DMS79 treated with DMSO at 0.1 percent for 48 hours (cell line): ENCODE data around the gene ARMC6.

Experiments used
- DNase-seq: peaks from one replicate; lab custom pipeline; 2025; lab: John Stamatoyannopoulos, UW

Gene ARMC6

DNA sequence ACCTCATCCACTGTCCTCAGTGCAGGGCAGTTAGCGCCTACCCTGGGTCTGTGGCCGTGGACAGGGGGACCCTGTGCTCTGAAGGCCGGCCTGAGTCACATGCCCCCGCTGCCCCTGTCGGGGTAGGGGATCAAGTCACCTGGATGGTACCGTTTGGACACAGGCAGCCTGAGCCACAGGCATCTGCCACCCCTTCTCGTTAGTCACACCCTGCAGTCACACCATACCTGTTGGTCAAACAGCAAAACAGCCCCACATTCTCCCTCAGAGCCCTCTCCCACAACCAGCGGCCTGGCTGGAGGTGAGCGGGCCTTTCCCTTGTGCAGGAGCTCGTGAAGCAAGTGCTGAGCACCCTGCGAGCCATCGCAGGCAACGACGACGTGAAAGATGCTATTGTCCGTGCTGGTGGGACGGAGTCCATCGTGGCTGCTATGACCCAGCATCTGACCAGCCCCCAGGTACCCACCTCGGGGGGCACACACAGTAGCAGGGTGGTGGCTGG is 21.6 kb downstream of the ARMC6 start:
- no peak for DNase-seq

DNA sequence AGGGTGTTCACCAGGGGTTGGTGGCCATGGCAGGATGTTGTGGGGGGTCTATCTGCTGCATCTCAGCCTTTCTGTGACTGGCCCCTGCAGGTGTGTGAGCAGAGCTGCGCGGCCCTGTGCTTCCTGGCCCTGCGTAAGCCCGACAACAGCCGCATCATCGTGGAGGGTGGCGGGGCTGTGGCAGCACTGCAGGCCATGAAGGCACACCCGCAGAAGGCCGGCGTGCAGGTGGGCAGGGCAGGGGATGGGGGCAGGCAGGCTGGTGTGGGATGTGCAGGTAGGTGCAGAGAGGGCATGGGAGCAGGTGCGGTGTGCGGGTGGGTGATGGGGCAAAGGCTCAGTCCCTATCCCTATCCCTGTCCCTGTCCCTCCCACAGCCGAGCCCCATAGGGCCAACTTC is 22.3 kb downstream of the ARMC6 start:
- no peak for DNase-seq

DNA sequence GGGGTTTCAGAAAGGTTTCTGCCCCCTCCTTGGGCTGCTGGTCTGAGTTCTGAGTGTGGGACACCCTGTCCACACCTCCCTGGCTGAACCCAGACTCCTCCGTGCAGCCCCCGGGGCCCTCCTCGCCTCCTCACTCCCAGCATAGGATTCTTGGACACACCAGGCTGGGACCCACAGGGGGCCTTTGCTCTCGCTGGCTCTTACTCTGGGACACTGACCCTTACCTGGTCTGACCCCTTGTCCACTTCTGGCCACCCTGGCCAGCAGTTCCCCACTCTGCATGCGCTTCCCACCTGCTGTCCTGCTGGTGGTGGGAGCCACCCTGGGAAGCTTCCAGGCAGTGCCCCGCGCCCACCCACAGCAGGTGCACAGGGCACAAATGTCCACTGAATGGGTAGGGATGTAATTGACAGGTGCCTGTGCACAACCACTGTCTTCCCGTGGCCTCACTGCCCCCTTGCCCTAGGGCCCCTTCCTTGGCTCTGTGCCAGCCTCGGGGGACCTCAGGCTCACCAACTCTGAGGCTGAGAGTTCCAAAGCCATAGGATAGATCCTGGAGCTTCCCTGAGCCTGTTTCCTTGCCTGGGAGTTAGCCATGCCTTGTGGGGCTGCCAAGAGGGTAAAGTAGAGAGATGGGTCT is 23.4 kb downstream of the ARMC6 start:
- DNase-seq, result no peak

DNA sequence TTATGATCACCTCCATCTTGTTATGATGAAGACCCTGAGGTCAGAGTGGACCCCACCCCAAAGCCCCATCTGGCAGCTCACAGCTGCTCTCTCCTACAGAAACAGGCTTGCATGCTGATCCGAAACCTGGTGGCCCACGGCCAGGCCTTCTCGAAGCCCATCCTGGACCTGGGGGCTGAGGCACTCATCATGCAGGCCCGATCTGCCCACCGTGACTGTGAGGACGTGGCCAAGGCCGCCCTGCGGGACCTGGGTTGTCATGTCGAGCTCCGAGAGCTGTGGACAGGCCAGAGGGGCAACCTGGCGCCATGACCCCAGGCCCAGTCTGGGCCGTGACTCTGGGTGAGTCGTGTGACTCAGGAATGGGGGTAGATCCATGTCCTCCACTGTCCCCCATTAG is 23.9 kb downstream of the ARMC6 start:
- no peak for DNase-seq

DNA sequence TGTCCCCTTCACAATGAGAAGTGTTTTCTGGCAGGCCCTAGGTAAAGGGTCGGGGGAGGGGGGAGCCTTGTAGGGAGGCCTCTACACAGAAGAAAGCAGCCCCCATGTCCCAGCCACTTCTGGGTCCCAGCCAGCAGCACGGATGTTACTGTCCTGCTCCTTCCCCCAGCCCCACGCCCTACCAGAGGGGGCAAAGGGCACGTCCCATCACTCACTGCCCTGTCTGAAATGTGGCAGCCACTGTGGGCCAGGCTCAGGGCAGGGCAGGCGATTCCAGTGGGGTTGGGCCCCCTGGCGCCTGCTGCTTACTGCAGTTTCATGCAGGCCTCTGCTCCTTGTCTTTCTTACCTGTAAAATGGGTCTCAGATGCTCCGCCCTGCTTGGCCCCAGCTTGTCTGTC is 24.3 kb downstream of the ARMC6 start:
- no peak for DNase-seq

DNA sequence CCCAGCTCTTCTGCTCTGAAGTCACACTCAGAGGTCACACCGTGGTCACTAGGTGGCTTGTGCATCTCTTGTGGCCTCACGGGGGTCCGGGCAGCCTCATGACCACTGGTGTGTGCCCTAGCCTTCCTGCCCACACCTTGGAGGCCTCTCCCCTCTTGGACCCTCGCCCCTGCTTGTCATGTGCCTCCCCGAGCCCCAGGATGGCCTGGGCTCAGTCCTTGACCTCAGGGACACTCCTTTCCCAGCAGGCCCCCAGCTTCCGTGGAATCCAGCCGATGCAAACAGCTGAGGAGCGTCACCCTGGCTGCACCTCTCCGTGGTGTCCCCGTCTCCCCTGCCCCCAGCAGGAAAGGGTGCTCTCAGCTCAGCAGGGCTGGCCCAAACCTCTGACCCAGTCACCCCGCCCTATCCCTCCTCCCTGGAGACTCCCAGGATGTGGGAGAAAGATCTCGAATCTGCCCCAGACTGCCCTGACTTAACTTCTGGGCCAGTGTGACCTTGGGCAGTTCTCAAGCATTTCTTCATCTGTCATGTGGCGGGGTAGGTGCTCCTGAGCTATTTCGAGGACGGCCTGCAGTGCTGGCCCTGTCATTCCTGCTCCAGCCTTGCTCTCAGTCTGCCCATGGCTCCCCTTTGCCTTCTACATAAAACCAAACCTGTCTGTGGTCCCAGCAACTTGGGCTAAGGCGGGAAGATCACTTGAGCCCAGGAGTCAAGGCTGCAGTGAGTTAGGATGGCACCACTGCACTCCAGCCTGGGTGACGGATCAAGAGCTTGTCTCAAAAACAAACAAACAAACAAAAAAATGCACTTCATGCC is 25.8 kb downstream of the ARMC6 start:
- no peak for DNase-seq

DNA sequence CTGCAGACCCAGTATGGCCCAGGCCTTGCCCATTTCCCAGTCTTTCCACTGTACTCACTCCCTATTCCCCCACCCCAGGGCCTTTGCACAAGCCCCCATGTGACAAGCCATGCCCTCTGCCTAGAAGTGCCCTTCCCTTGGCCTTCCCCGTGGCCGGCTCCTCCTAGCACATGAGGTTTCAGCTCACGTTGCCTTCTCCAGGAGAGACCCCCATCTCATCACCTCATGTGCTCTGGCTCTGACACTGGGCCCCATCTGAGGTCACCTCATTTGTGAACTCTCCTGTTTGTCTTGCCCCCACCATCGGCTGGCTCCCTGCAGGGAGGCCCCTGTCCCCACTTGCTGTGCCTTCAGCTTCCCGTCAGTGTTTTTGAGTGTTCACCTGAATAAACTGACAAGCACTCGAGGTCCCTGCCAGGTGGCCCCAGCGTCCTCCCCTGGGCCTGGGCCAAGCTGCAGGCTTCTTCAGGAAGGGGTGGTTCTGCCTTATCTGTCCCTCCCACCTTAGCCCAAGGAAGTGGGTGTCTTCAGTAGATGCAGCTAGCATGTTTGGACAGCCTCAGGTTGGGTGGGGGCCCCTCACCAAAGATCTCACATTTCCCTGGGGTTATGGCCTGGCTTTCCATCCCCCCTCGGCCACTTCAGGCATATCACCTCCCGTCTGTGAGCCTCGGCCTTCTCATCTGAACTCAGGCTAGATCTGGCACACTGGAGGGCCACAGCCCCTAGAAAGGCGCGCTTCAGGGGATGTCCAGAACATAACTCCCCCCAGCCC is 26.6 kb downstream of the ARMC6 start:
- DNase-seq, result no peak

DNA sequence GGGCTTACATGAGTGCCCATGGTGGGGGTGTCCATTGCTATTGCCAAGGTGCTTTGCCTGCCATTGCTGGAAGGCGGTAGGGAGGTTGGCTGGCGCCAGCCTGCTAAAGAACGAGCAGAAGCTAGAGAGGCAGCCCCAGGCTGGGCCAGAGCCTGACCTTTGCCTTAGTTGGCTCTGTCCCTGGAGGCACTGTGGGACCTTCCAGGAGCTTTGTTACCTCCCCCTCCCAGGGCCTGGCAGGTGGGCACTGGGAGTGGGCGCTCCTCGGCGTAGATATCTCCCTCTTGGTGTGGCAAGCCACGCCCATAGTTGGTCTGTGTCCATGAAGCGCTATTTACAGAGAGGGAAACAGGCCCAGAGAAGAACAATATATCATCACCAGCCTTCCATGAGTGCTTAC is 28.1 kb downstream of the ARMC6 start:
- peak; percentile 7 for DNase-seq

DNA sequence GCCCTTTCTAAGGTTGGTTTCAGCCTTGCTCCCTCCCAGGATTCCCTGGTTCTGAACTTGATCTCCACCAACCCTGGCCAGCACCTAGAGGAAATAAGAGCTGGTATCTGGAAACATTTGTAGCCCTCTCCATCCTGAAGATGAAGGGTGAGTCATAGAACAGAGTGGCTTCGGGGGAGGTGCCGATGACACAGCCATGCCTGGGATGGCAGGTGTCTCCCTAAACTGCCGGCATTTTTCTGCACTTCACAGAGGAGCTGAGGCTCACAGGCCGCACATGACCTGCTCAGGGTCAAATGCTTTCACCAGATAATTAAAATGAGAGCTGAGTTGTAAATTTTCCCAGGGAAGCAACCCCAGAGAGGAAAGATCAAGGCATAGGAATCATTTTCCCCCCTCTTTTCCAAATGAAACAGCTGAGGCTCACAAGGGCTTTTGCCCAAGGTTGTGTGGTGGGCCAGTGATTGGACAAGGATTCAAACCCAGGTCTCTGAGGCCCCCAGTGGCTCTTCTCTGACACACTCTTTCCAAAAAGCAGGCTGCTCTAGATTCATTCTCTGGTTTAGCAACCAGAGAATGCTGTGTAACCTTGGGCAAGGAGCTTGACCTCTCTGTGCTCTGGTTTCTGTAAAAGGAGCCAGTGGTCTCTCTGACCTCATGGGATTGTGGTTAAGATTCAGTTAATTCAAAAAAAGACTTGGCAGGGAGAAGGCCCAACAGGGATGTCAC is 29.2 kb downstream of the ARMC6 start:
- no peak for DNase-seq

DNA sequence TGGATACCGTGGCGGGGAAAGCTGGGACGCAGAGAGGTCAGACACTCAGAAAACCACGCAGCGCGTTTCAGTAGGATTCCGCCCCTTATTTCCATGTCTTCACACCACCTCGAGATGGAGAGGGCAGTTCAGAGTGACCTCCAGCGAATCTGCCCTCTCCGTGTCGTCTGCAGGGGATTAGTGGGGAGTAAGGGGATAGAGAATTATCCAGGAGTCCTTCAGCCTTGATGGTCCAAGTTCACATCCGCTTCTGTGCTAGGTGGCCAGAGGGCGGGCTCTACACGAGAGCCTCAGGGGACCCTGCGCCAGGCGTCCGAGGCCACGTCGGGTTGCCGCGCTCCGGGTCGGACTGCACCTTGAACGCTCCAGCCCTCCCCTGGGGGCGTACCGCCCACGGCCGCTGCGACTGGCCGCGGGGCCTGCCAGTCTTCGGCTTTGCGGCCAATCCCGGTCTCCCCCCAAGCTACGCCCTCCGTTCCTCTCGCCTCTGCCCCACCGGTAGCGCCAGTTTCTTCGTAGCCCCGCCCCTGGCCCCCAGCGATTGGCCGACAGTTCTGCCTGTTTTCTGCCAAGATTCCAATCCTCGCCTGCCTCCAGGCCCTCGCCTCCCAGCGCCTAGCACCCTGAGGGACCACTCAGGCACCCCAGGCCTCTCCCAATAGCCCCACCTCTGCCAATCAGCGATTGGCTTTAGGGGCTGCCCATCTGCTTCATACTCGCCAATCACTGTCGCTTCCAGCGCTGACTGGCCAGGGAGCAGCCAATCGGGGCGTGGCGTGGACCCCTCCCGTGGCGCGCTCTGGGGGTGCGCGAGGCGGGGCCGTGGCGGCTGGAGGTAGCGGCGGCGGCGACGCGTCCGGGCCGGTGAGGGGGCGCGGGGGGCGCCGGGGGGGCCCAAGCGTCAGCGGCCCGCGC is 30.0 kb downstream of the ARMC6 start, which contains the start of gene SLC25A42:
TSS of gene SLC25A42 (plus strand) at position 812 of the 915 bp plus-strand sequence. CDS start 32,131 bp downstream, outside the sequence.
- peak; percentile 99 for DNase-seq

DNA sequence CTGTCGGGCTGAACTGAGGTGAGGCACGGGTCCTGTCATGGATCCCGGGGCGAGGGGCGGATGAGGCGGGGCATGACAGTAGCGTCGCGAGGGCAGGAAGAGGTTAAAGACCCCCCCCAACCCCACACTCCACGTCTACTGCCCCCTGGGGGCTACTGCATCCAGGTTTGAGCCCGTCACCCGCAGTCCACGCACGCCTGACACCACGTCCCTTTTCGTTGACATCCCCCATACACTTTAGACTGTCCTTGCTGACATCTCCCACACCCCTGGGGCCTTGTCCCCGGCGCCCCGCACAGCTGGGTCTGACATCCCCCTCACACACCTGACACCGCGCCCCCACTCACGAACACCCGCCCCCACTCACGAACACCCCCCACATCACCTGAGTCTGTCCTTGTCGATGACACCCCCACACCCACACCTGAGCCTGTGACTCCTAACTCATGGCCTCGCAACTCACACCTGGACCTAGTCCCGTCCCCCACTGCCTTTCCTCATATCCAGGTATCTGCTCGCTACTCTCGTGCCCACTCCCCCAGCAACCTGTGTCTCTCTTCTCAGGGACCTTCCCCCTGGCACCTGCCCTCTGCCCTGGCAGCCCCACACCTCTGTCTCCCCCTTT is 30.8 kb downstream of the ARMC6 start:
- DNase-seq, result no peak

DNA sequence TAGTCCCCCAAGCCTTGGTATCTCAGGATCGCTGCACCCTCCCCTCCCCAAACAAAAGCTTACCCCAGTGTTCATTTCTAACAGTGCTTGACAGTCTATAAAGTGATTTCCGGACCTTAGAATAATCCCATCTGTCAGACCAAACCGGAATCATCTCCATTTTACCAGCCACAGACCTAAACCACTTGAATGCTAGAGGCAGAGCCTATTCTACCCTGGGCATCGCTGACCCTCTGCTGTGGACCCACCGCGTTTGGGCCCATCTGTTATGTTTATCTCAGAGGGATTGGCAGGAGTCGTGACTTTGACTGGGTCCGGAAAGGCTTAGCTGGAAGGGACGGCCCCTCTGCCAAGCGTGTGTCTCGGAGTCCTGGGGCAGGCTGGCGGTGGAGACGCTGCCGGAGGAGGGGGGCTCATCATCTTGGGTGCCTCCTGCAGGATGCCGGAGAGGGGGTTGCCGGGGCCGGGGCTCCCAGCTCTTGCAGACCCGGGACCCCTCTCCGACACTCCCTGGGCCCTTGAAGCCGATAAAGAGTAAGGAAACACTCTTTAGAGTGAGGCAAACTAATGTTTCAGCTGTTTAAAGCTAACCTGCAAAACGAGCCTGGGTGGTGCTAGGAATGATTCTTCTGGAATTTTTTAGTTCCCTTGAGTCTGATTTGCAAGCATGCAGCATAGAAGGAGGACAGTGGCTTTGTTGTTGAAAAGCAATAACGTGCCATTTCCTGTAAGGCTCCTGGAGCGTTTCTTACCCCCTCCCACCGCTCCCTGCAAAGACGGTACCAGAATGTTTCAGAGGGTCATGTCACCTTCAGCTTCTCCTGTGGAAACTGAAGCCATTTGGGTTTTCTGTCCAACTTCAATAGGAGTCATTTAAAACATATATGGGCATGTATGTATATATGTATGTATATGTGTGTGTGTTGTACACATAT is 31.7 kb downstream of the ARMC6 start:
- DNase-seq, result peak; percentile 18

DNA sequence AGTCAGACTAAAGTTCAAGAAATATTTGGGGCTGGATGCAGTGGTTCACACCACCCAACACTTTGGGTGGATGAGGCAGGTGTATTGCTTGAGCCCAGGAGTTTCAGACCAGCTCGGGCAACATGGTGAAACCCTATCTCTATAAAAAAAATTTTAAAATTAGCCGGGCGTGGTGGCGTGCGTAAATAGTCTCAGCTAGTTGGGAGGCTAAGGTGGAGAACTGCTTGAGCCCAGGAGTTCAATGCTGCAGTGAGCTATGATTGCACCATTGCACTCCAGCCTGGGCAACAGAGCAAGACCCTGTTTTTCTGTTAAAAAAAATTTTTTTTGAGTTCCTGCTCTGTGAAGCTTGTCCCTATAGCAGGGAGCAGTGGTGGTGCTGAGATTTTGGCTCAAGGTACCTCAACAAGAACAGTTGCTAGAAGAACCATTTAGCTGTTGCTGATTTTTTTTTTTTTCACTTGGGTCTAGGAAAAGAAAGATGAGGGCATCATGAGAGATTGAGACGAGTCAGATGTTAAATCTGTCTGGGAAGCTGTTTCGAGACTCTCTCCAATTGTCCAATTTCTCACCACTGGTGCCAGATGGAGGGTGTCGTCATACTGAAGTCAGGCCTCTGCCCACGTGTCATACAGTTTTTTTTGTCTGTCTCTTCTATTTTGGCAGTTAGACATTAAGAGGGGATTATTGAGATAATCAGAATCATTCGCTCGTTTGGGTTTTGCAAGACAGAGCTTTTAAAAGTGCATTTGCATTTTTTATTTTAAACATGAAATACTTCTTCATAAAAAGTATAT is 34.1 kb downstream of the ARMC6 start:
- DNase-seq, result no peak

DNA sequence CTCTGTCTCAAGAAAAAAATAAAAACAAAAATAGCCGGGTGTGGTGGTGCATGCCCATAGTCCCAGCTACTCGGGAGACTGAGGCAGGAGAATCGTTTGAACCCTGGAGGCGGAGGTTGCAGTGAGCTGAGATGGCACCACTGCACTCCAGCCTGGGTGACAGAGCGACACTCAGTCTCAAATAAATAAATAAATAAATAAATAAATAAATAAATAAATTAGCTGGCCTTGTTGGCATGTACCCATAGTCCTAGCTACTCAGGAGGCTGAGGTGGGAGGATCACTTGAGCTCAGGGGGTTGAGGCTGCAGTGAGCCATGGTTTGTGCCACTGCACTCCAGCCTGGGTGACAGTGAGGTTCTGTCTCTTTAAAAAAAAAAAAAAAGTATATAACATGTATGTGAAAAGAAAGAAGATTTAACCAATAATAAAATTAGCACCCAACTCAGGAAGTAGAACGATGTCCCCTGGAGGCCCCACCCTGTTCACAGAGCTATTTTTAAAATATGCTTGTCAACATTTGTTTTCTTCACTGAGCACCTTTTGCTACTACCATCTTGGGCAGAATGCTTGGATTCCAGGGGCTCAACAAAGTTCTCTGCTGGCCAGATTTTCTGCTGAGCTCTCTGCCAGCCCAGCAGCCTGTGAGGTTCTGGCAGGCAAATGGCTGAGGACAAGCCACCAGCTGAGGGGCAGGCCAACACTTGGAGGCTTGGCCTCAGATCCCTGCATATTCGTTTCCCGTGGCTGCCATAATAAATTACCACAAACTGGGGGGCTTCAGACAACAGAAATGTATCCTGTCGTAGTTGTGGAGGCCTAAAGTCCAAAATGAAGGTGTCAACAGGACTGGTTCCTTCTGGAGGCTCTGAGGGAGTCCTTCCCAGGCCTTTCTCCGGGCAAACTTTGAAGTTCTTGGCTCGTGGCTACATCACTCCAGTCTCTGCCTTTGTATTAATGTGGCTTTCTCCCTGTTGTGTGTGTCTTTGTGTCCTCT is 35.6 kb downstream of the ARMC6 start:
- no peak for DNase-seq

DNA sequence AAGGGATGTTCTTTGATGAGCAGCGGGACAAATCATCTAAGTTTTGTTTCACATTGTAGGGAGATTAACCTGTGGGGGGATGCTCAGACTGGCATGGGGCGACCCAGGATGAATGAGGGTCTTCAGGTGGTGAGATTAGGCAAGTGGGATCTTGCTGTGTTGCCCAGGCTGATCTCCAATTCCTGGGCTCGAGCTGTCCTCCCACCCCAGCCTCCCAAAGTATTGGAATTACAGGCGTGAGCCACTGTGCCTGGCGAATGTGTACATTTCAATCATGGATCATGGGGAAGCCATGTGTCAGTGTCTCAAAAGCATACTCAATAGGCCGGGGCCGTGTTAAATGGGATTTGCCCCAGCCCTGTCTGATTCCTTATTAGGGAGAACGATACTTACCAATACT is 38.5 kb downstream of the ARMC6 start:
- DNase-seq, result no peak

DNA sequence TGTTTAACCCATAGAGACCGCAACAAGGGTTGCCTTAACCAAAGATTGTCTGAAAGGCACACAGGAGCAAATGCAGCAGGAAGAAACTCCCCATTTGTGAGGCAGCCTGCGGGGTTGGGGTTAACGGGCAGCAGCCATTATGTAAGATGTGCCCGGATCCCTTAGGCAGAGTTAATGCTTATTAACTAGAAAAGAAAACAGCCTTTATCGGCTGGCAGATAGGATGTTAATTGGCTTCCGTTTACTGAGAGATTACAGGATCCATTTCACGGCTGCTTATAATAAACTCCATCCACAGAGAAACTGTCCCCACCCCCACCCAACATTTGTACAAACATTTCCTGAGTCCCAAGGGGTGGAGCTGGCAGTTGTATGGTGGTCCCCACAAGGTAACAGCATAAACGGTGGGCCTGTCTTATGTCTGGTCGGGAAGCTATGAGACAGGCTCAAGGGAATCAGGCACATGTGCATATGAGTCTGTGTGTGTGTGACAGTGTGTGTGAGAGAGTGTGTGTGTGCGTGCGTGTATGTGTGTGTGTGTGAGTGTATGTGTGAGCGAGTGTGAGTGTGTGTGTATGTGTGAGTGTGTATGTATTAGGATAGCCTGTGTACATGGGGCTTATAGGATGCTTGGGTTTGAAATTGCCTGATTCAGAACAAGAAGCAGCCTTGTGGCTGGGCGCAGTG is 40.9 kb downstream of the ARMC6 start:
- no peak for DNase-seq

DNA sequence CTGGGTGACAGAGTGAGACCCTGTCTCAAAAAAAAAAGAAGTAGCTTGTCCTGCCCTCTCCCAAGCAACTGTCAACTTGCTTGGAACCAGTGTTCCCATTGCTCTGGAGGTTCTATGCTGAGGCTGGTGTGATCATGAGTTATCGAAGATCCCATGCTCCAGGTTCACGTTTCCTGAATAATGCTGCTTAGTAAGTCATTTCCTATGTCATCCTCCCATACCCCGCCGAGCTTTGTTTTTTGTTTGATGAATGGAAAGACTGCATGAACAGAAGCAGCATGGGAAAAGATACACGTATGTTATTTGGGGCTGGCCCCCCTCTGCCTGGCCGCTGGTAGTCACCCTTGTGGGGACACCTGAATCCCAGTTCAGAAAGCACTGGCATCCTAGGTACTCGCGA is 41.7 kb downstream of the ARMC6 start:
- no peak for DNase-seq
